Activated naive CD4-positive, alpha-beta T cell treated with anti-CD3 and anti-CD28 coated beads, Interleukin-2, amount 50 U/mL, for 16 hours (primary cell): ENCODE measurements around the gene ERI2.

Source experiments
- DNase-seq: peaks from one replicate; pipeline ENCODE4 v3.0.0-alpha.2; 2020

The ERI2 gene, protein sequence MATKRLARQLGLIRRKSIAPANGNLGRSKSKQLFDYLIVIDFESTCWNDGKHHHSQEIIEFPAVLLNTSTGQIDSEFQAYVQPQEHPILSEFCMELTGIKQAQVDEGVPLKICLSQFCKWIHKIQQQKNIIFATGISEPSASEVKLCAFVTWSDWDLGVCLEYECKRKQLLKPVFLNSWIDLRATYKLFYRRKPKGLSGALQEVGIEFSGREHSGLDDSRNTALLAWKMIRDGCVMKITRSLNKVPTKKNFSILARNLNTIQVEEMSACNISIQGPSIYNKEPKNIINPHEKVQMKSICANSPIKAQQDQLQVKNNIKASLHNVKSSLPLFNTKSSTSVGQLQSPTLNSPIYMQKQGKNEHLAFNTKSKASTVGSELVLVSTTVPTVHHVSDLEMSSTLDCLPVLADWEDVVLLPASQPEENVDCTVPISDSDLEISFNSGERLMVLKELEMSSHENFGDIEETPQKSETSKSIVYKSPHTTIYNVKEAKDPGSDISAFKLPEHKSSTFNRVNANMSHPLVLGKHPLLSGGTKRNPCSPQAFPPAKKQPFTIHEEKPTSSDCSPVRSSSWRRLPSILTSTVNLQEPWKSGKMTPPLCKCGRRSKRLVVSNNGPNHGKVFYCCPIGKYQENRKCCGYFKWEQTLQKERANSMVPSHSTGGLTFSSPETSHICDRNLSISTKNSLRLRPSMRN

DNA sequence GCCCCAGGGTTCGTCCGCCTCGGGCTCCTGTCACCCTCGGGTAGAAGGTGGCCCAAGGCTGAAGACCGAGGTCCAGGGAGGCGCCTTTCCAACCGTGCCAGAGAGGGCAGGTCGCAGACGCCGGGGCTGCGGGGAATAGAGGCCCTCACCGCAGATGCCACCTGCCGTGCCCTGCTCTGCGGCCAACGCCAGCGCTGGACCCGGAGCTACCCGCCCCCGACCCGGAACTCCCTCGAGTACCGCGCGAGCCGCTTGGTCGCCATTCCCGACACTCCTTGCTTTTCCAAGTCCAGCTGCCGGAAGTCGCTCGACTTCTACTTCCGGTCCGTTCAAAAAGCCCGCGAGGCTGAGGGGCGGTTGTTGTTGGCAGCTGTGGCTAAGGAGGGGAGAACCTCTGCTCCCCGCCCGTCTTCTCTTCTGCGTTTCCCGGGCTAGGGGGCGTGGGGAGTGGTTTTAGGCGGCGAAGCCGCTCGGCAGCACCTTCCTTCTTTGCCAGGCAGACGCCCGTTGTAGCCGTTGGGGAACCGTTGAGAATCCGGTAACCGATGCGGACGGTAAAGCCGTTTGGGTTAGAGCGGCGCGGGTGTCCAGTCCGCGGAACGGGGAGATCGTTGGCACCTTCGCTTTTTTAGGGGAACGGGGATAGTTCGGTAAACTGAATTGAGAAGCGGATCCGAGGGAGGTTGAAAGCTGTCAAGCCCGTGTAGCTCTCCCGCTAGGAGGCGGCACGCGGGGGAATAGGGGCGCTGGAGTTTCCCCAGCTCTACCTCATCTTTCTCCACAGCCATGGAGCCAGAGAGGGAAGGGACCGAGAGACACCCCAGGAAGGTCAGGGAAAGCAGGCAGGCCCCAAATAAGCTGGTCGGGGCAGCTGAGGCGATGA, at the start of gene ERI2, which contains the start of gene REXO5:
Gene ERI2, minus strand, starts transcription at position 305 of the 883 bp plus-strand sequence. Its CDS starts 42 bp downstream, at position 263.
Gene REXO5, plus strand, starts transcription at position 360 of the 883 bp plus-strand sequence. Its CDS starts 427 bp downstream, at position 787.
- DNase-seq = peak; percentile 70

DNA sequence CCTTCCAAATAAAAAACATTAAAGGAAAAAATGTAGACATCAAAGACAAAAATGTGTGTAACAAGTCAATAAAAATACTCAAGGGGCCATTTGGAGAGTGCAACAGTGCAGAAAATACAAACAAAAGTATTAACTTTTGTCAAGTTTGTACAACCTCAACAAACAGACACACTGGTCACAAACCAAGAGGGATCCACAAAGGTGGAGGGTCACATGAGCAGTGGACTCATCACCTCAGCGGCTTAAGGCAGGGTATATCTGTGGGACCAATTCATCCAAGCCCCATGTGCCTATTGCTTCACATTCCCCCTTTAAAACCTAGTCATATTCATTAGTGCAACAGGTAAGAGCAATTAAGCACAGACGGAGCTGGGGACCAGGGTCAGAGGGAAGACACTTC, 48.7 kb upstream of the ERI2 start:
- no peak for DNase-seq

DNA sequence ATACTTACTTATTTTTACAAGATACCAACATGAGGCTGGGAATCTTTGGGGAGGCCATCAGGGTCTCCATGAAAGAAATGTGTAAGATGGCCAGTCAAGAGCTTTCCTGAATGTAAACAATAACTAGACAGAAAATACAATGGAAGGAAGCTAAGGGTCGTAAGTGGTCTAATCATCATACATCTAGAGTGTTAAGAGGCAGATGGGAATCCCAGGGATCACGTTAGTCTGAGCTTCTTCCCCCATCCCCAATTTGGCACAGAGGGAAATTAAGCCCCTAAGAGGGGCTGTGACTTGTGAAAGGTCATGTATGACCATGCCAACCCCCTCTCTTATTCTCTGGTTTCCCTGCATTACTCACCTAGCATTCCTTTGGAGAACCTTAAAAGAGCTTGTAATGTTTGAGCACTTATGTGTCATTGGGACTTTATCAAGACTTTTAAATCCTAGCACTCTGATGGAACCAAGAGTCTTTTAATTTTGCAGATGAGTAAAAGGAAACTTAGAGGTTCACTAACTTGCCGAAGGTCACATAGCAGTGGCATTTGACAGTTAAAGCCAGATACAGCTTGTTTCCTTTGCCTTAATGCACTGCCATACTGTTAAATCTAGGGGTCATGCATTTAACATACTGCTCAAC, 47.8 kb upstream of the ERI2 start:
- DNase-seq = no peak

DNA sequence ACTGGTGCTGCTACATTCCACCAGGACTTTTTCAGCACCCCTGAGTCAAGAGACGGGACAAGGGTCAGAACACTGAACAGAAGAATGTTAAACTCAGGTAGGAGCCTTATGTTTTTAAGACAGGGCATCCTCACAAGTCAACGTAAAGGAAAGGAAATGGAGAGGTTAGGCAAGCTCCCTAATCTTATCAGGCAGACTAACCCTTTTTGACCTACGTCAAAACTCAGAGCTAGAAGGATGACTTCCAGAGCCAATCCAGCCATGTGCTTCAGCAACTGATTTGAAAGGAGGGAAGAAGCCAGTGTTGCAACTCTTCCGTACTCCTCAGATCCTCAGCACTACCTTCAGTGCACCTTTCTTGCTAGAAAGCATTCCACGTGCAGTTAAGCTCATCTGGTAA, 46.9 kb upstream of the ERI2 start:
- no peak for DNase-seq

DNA sequence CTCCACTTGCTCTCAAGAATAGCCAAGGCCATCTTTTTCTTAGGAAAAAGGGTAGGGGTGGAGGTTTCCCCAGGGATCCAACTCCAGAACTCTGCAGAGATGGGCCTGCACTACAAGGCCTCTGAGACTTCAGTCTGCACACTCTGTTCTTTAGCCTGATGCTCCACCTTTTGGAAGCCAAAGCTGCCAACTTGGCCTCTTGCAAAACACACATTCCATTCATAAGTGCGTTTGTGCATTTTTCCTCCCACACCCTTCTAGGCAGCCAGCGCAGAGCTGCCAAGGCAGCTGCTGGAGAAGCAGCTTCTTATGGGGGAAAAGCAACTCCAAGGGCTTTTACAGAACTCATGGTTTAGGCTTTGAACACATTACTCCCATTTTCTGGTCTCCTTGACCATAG, 45.3 kb upstream of the ERI2 start:
- no peak for DNase-seq

DNA sequence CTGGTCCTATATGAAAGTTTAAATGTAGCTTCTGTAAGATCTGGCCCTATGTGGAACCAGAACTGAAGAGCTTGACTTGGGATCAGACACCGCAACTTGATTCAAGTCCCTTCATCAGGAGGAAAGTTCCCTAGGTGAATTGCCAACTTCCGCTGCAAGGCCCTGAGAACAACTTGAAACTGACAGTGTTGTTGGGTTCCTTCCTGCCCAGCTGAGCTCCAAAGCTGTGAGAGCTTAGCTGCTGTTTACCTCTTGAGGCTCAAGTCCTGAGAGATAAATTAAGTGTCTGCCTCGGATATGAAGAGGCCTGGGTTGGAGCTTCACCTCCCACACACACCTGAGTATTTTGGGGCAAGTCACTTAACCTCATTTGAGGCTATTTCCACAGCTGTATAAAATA, 44.7 kb upstream of the ERI2 start:
- no peak for DNase-seq

DNA sequence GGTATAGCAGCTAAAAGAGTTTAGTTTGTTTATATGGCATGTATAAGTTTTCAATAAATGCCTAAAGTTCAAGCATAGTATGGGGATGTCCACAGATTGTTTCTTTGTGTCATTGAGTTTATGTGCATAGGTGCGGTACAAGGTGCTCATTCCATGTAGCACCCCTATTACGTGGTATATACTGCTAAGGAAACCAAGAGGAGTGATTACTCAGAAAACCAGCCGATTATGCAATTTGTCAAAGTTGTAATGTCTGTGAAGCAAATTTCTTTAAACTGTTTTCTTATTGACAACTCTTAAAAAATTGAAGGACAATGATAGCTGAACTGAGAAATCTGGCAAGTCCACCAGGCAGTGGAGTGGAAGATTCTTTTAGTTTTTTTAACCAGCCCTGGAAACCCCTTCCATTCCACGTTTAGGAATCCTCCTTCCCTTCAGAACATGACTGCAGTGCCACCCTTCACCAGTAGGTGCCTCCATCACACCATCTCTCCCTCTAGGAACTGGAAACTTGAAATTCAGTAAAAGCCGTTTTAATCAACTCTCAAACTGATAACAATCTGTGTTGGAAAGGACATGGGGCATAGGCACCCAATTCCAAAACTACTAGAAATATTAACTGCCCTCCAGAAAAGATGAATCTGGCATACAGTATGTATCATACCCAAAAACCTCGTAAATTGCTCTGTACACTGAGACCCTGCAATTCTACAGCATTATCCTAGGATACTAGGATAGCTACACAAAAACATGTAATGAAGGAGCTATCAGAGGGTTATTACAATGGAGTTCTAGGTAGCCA, 43.5 kb upstream of the ERI2 start:
- DNase-seq = peak; percentile 62

DNA sequence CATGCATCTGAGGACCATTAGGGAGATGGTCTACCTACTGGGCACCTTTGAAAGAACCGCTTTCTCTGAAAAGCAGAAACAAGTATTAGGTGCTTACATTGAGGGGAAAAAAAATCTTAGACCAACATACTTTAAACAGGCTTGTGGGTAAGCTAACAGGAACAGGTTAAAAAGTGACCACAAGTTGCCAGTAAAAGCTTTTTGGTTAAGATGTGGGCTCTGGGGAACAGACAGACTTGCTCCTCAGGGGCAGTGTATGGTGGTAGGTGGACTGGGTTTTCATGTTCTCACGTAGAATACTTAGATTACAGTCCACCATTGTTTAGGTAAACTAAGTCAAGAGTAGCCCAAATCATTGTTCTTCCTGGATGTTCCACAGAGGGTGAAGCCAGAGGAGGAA, 41.3 kb upstream of the ERI2 start:
- DNase-seq = no peak

DNA sequence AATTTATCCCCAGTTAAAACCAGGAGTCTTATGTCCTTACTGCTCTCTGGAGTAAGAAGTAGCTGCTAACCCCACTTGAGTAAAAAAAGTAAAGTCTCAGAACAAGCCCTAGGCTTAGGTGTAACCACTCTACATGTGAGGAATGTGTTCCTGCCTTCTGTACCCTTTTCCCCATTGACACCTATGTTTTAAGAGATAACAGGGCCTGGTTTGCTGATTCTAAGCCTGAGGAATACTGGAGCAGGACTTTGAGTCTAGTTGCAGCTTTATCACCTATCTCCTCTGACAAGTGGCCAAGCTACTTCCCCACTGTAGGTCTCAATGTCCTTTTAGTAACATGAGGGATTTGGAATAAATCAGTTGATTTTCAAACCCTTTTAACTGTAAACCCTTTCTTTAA, 40.3 kb upstream of the ERI2 start:
- DNase-seq = no peak

DNA sequence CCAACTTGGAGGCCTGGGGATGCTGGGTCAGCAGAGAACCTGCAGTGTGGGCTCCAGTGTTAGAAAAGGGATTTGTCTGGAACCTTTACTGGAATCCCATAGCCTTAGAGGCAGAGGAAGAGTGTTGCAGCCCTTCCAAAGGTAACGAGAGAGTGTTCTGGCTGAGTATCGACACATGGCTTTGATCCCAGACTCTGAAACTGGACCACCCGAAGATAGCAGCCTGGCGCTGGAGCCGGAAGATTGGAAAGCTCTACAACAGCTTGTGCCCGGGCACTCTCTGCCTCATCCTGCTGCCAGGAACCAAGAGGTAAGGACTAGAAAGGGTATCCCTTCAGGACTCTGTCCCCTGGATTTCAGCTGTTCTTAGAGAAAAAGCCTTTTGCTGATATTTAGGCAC, 39.8 kb upstream of the ERI2 start:
- DNase-seq = no peak

DNA sequence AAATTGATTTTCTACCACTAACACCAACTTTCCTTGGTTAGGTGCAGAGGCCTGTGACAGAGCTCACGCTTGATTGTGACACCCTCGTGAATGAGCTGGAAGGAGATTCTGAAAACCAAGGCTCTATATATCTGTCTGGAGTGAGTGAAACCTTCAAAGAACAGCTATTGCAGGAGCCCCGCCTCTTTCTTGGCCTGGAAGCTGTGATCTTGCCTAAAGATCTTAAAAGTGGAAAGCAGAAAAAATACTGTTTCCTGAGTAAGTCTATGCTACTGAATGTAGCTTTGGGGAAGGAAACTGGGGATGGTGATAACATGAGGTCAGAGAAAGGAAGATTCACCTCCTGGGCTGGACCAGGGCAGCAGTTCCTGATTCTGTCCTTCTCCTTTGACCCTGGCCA, 38.3 kb upstream of the ERI2 start:
- no peak for DNase-seq

DNA sequence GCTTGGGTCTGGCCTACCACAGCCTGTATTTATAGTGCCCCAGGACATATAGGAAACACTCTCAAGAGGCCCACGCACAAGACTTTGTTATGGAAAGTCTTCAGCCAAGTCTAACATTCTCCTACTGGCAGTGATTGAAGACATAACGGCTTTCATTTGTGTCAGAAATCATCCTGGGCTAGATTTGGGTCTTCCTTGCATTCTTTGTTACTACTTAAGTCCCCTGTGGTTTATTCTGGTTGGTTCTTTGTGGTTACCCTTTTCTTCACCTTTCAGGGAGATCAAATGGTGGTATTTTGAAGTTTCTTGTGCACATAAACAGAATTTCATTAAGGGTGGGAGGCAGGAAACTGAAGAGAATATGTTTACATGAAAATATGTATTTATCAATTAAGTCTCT, 37.8 kb upstream of the ERI2 start:
- DNase-seq = no peak

DNA sequence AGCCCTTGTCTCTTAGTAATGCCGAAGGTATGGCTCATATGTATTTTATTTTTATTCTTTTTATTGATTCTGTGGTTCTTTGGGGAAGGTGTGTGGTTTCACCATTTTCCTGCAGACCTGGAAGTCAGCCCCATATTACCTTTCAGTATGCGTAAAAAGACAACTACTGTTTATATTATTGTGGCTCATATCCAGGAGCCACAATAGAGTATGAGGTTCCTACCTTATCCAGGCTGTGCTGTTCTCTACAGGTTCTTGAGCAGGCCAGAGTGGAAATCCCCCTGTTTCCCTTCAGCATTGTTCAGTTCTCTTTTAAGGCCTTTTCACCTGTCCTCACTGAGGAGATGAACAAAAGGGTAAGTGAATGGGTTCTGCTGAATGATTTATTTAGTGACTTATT, 33.2 kb upstream of the ERI2 start:
- no peak for DNase-seq

DNA sequence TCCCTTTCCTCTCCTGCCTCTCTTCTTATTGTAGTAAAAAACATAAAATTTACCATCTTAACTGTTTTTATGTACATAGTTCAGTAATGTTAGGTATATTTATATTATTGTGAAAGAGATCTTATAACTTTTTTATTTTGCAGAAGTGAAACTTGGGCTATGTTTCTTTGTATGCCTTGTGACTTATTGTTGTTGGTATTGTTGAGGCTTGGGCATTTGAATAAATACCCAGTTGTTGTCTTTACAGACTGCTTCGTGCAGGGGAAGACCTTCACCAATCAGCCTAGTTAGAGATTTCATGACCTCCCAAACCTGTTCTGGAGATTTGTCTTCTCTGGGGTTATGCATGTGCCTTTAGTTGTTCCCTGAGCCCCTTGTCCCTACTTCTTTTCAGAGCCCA, 32.0 kb upstream of the ERI2 start:
- DNase-seq = no peak

DNA sequence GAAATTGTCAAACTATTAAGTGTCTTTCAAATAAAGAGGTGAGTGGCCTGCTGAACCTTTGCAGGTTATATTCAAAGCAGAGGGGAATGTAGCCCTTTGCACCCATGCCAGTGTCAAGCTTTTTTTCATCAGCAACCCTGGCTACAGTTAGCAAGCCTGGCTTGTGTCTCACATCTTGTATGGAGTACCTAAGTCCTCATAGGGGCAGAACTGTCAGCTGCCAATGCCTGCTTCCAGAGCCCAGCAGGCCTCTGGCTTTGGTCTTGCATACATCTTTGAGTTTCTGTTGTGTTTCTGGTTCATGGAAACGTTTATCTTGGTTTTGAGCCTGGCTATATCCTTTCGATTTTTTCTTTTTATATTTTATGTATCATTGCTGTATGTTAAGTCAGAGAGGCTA, 26.8 kb upstream of the ERI2 start:
- DNase-seq = no peak

DNA sequence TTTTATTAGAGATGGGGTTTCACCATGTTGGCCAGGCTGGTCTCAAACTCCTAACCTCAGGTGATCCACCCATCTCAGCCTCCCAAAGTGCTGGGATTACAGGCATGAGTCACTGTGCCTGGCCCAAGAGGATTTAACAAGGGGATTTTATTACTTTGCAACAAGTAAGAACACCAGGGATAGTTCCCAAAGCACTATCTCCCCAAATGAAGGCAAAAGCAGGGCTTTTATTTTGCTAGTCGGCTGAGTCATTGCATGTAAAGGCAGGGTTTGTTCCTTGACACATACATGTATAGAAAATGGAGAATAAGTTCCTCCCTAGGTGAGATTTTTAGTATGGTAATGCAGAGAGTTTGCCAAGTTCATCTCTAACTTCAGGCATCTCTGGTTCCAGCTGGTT, 24.1 kb upstream of the ERI2 start:
- no peak for DNase-seq

DNA sequence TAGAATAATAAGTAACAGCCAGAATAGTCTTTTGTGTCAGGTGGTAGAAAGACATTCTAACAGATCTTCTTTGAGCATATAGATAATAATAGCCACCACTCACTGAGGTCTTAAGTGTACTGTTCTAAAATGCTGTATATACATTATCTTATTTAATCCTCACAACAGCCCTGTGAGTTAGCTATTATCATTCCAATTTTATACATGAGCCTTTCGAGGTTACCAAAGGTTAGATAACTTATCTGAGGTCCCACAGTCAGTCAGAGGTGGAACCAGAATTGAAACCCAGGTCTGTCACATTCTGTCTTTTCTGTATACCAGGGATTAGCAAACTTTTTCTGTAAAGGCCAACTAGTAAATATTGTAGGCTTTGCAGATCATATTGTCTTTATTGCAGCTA, 23.3 kb upstream of the ERI2 start:
- DNase-seq = no peak

DNA sequence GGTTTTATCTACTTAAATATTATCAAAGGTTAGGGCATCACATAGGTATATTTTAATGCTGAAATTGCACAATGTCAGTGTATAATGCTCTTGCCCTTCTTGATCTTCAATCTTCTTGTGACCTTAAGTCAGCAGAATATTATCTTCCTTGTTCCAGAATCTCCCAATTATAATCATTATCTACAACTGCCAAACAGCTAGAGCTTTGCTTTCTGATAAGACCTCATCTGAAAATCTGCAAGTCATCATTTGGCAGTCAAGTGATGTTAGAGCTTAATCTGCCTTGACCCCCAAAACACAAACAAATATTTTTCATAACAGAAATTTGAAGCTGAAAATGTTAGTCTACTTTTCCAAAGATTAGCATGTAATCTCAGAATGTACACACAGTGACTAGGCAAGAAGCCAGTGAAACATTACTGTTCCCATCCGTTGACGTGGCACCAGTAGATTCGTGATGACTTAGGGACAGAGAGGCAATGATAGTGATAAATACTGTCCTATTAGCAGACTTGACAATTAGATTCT, 19.8 kb upstream of the ERI2 start:
- no peak for DNase-seq

DNA sequence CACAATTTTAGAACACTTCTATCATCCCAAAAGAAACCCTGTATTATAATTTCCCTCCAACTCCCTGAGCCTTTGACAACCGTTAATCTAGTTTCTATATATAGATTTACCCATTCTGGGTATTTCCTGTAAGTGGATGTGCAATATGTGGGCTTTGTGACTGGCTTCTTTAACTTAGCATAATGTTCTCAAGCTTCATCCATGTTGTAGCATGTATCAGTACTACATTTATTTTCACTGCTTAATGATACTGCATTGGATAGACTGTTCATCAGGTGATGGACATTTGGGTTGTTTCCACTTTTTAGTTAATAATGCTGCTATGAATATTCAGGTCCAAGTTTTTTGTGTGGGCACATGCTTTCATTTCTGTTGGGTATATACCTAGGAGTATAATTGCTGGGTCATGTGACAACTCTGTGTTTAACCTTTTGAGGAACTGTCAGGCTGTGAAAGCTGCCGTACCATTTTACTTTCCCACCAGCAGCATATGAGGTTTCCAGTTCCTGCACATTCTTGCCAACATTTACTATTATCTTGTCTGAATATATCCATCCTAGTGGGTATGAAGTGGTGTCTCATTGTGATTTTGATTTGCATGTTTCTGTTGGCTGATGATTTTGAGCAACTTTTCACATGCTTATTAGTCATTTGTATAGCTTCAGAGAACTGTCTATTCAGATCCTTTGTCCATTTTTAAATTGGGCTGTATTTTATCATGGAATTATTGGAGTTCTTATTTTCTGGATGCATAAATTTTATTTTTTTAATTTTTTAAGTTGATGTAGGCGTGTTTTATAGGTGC, 16.5 kb upstream of the ERI2 start:
- DNase-seq = no peak

DNA sequence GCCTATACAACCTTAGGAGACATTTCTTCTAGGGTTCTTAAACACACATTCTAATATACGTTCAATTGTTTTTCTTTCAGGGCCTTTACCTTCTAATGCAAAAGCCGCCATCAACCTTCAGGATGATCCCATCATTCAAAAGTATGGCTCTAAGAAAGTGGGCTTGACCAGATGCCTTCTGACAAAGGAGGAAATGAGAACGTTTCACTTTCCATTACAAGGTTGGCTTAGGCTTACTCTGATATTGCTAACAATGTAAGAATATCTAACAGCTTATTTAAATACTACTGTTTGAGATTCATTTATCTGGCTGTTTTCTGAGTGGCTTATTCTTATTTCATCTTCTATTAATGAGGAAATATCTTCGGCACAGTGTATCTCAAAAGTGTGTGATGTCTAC, 15.4 kb upstream of the ERI2 start:
- no peak for DNase-seq
